HG03066 (cell line): ENCODE measurements around the gene TENM4.
"Not testable (repeated sequence)": the region's sequence is repeated elsewhere in the genome, so short reads cannot be mapped to it uniquely, and the experiment has no call there.

ENCODE experiments used
- ATAC-seq: cut with Tn5 transposase; IDR thresholded peaks from one replicate; pipeline ENCODE4 v1.9.1; 2021; ENCODE audit warnings: low read depth; ENCODE audit not compliant: unreplicated experiment

The TENM4 gene

DNA sequence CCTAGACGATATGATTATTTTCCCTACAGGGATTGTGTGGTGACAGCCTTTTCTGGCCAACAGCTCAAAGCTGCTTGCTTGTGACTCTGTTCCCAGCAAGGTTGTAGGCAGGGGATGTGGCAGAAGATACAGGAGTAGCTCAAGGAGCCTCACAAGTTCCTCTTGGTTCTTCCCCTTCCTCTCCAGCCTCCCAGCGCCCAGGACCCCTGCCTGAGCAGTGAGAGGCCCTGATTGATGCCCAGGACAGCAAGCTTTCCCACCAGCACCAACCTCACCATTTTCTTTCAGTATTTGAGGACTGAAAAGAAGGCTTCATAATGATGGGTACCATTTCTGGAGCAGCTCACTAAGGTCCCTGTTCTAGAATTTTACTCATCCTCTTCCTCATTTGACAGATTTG is 248.0 kb downstream of the TENM4 start:
- ATAC-seq: no peak

DNA sequence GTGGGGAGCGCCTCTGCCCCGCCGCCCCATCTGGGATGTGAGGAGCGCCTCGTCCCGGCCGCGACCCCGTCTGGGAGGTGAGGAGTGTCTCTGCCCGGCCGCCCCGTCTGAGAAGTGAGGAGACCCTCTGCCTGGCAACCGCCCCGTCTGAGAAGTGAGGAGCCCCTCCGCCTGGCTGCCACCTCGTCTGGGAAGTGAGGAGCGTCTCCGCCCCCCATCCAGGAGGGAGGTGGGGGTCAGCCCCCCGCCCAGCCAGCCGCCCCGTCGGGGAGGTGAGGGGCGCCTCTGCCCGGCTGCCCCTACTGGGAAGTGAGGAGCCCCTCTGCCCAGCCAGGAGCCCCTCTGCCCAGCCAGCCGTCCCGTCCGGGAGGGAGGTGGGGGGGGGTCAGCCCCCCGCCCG is 249.1 kb downstream of the TENM4 start:
- ATAC-seq: not testable (repeated sequence)

DNA sequence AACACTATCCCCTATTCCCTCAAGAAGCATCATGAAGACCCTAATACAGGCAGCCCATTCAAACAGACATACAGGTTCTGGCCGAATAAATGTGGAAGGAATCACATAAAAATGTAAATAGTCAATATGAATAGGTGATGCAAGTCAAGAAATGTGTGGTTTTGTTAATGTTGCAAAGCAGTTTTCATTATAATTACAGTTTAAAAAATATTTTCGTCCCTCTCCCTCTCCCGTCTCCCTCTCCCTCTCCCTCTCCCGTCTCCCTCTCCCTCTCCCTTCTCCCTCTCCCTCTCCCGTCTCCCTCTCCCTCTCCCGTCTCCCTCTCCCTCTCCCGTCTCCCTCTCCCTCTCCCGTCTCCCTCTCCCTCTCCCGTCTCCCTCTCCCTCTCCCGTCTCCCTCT is 250.3 kb downstream of the TENM4 start:
- not testable (repeated sequence) for ATAC-seq

DNA sequence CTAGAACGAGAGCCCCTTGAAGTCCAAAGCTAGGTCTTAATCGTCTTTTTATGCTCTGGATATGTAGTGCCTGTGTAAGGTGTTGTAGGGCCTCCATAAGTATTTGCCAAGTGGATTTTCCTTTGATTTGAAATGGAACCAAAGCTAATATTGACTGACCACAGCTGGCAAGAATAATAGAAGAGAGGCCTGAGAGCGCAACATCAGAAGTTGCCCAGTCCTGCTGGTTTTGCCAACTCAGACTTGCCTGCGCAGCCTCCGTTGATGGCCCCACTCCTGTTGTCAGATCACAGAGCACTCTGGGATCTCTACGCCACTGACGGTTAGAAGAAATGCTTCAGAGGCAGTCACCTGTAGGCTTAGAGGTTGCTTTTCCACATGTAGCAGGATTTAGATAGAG is 251.2 kb downstream of the TENM4 start:
- ATAC-seq: no peak

DNA sequence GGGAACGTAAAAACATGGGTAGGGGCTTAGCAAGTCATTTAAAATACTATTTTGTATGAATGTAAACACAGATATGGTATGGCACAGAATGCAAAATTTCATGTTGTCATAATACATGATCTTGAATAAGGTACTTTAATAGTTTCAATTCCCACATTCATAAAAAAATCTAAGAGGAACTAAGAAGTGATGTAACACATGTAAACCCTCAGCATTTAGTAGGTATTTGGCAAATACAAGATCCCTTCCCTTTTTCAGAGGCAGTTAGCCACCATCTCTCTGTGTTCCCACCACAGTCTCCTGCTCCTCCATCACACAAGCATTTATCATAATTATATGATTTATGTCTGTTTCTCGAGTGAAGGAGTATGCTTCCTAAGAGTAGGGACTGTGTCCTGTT is 251.8 kb downstream of the TENM4 start:
- ATAC-seq: no peak

DNA sequence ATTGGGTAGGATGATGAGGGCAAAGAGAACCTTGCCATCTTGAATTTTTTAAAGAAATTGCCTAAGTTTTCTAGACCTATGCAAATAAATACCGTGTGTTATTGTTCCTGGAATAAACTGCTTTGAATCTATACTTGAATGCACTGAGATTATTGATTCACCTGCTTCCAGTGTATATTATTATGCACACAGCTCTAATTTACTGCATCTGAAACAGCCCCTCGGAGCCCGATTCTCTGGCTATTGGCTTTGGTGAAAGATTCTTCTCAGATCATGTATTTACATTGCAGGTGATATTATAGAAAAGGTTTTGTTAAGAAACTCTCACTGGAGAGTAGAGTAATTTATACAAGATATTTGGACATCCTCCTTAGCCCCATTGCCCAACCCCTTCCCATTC is 254.2 kb downstream of the TENM4 start:
- no peak for ATAC-seq

DNA sequence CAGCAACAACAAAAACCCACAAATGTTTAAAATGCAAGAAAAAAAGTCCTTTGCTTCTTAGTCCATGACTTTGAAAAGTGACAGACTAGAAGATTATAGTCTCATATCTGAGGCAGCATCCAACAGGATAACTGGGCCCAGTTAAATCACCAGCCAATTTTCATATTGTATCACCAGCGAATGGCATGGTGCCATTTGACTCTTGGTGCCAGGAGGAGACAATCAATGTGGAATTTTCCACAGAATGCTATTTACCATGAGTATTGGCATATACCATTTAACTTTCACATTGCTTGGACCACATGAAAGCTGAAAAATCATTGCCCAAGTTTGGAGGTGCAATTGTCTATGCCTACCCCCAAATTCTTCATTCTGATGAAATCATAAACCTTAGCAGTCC is 255.5 kb downstream of the TENM4 start:
- no peak for ATAC-seq

DNA sequence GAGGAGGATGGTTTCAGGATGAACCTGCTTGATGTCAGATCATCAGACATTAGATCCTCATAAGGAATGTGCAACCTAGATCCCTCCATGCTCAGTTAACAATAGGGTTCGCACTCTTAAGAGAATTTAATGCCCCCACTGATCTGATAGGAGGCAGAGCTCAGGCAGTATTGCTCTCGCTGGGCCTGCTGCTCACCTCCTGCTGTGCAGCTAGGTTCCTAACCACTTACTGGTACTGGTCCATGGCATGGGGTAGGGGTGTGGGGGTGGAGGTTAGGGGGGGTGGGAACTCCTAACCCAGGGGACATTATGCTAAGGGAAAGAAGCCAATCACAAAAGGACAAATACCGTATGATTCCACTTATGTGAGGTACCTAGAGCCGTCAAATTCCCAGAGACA is 256.5 kb downstream of the TENM4 start:
- no peak for ATAC-seq

DNA sequence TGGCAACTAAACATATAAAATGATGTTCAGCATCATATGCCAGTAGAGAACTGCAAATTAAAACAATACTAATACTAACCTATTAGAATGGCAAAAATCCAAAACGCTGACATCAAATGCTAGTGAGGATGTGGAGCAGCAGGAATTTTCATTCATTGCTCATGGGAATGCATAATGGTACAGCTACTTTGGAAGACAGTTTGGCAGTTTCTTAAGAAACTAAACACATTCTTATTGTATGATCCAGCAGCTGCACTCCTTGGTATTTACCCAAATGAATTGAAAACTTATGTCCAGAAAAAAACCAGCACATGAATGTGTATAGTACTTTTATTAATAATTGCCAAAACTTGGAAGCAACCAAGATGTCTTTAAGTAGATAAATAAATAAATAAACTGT is 258.0 kb downstream of the TENM4 start:
- ATAC-seq: no peak

DNA sequence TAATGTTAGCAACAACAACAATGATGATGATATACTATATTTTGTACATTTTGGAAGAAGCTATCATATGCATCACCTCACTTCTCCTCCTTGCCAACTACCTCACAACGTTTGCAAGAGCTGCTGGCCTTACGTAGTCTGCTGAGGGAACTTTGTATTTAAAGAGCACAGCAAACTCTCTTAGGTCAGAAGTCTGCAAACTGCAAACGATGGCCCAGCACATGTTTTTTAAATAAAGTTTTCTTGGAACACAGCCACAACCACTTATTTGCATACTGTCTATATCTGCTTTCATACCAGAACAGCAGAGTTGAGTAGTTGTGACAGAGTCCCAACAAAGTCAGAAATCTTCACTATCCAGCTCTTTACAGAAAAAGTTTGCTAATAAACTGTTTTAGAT is 261.7 kb downstream of the TENM4 start:
- ATAC-seq: no peak

DNA sequence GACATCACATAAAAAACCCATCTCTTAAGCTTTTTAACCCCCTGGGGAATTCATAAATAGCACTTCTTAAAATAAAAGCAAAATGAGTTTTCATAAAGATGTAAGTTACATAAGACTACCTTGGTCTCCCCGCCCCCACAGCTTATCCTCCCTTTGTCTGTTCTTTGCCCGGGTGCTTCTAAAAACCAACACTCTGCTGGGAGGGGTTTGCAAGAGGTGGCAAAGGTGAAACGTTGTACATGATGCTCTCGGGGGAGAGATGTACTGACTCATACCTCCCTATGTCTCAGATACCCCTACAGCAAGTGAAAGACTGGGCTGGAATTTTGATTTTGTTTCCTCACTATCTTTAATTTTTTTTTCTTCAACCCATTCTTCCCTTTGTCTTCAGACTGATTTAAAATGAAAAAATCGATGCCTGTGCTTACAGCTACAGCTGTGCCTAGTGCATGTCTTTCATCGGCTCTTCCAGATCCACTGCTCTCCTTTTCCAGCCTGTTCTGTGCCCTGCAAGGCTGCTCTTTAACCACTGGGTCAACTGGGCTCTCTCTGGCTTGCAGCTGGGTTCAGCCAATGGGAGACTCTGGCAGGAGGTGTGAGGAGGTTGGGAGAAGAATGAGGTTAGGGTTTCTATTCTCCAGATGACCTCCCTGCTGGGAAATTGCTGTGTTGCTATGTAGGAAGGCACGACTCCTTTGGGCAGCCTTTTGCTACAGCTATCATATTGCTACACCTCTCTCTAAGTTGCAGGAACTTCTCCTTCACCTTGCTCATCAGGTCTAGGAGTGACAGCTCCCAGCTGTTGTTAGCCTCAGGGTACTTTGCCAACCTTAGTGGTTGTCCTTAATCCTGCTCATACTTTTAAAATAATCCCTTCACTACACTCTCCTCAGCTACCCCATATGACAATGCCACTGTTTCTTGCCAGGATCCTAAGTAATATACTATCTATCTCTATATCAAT is 266.5 kb downstream of the TENM4 start:
- ATAC-seq: no peak

DNA sequence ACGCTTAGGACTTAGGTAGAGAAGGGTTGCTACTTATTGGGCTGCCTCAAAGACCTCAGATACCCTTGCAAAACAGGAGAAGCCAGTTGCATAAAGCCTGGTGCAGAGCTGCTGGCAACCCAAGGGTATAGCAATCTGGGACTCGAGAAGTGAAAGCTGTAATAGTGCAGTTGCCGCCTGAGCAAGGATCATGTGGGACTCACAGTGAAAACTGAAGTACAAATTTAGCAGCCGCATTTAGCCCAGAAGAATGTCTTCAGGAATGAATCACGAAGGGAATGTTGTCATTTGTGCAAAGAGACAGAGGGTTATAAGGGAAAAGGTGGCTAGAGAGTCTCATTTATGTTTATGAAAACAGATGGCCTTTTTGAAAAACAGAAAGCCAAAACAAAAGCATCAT is 267.2 kb downstream of the TENM4 start:
- ATAC-seq: no peak

DNA sequence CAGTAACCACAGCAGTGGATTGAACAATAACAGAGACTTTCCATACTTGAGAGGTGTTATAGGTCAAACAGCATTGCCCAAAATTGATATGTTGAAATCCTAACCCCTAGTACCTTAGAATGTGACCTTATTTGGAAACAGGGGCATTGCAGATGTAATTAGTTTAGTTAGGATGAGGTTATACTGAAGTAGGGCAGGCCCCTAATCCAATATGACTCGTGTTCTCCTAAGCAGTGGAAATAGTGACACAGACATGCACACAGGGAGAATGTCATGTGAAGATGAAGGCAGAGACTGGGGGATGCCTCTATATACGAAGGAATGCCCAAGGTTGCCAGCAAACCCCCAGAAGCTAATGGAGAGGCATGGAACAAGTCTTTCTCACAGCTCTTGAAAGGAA is 270.5 kb downstream of the TENM4 start:
- no peak for ATAC-seq

DNA sequence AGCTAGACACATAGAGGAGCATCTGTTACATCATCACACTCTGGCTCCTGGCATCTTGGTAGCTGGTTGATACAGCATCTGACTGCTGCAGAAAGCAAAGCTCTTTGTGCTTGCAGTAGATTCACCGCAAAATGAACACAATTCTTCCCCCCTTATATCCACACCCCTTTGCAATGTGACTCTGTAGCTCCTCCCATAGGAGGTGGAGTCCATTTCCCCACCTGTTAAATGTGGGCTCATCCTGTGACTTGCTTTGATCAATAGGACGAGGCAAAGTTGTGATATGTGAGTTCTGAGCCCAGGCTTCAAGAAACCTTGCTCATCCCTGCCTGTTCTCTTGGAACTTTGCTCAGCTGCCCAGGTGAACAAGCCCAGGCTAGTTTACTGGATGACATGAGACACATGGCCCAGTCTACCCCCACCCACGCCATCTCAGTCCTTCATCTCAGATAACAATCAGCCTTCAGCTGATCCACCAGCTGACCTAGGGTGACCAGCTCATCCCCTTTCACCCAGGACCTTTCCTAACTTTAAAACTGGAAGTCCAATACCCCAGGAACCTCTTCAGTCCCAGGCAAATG is 272.2 kb downstream of the TENM4 start:
- ATAC-seq: no peak

DNA sequence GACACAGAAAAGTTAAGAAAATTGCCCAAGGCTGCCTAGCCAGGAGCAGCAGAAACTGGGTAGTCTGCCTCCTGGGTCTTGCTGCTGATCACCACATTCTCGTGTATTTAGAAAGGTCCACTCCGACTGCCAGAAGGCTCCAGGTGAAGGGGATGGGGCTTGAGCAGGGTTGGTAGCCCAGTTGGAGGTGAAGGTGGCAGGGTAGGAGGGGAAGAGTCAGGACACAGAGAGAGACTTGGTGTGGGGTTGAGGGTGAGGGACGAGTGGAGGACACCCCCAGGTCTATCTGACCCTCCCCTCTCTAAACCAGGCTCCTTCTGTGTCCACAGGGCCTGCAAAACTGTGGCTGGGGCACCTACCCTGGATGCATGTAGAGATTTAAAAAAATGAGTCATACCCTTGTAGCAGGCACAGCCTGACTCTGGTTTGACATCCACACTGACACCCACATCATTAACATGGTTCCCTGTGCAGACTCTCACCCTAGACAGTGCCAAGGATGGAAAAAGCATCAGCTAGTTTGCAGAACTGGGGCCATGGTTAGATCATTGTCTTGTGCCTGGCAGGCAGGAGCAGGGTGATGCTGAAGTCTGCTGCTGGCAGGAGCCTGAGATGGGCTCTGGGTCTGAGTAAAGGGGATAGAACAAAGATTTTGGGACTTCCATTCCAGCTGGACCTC is 273.2 kb downstream of the TENM4 start:
- ATAC-seq: no peak

DNA sequence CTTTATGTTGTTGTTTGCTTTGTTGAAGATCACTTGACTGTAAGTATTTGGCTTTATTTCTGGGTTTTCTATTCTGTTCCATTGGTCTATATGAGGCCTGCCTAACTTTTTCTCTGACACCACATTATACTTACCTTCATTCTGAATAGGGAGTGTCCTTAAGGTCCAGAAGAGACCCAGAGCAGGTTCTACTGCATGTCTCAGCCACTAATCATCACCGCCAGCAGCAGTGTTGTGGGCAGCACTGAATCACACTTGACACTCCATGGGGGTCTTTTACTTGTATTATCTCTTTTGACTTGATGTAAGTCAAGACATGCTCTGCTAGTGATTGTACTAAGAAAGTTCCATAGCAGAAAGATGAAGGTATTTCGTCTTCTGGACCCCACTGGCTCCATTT is 274.9 kb downstream of the TENM4 start:
- no peak for ATAC-seq

DNA sequence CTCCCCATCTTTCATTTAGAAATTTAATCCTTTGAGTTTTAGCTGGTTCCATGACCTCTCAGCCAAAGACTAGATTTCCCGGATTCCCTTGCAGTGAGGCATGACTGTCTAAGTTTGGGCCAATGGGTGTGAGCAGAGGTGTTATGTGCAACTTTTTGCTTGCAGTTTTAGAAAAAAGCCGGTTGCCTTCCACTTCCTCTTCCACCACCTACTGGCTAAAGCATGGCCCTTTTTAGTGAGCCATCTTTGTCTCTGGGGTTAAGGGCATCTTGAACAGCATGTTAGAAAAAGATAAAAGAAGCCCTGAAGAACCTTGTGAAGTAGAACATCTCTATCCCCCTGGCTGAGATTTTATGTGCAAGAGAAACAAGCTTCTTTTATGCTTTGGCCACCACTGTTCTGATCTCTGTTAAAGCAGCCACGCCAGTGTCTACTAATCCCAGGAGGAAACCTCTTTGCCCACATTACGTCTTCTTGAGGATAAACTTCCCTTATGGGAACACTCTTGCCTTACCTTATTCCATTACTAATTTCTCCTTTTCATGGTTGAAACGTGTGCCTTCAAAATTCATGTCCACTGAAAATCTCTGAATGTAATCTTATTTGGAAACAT is 279.9 kb downstream of the TENM4 start:
- no peak for ATAC-seq

DNA sequence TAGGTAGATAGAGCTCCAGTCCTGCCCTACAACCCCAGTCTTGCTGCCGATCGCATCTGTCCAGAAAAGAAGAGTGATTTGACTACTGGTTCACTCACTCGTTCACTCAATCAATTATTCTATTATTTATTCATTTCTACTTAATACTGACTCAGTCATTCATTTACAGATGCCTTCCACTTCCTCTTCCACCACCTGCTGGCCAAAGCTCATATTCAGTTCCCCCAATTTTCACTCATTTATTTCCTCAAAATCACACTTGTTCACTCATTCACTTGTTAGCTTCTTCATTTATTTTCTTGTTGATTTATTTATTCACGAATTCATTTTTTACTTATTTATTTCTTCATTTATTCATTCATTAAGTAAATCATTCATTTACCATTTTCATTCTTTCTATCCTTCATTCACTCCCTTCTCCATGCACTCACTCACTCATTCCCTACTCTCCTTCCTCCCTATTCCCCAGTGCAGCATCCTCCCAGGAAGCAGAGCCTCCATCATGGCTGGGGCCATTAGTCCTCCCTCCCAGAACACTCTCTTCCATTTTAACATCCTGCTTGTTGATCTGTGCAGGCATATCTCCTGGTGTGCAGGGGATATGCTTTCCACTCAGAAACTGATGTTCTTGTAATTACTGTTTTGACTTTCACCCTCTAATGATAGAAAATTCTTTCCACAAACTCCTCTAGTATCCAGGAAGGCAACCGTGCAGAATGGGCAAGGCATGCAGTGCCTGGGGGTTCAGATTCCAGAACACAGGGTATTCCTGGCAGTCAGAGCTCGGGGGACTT is 281.0 kb downstream of the TENM4 start:
- no peak for ATAC-seq

DNA sequence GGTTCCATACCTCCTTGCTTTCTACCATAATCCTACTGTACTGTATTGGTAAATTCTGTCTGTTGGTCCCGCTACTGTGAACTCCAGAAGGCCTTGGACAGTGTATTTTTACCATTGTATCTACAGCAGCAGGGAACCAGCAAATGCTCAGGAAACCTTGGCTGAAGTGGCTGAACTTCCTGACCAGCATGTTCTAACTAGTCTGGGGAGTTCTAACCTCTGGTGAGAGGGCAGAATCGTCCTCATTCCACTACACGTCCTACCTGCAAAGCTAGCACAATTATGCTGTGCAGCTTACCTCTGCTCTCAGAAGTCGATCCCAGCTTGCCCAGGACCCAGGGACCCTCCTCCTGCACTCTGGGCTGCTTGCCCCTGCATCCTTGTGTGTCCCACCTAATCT is 283.1 kb downstream of the TENM4 start:
- no peak for ATAC-seq

DNA sequence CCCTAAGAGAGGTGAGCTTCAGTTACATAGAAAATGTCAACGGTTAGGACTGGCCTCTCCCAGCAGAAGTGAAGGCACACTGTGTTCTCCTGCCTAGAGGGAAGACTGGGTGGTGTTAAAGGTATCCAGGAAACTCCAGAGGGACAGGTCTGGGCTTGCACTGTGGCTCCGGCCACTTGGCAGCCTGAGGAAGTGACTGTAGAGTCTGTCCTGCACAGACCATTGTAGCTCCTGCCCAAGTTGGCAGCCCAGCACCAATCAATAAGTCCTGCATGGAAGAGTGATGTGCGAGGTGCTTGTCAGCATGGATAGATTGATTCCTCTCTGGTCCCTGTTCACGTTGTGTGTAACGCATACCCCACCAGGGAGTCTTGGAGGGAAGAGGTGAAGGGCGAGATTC is 284.8 kb downstream of the TENM4 start:
- ATAC-seq: no peak
